Measurements from ENCODE around the gene BTBD16. TPM values are rescaled to one million over a fixed set of nuclear protein-coding genes. Genes with fewer than 3 reads are reported as not detected.

The BTBD16 gene
- polyA plus RNA-seq, 3 donors = not detected

- Histone ChIP-seq H3K79me2 (ENCODE audit: insufficient read depth, low read length) (no peaks in the 10 kb centered on the region), H3K4me1 (ENCODE audit: control insufficient read depth in 1 of 2, insufficient read depth in 2 of 2, low read length in 2 of 2) (no peaks in the 10 kb centered on the region), H2AFZ (ENCODE audit: insufficient read depth, low read depth, low read length, poor library complexity, severe bottlenecking) (no peak overlapping the region), H3K9me3 (replicated peaks in 1 of 2; ENCODE audit: control insufficient read depth in 1 of 2, insufficient read depth in 1 of 2, low read length in 2 of 2) (no peaks in the 10 kb centered on the region), H3K36me3 (replicated peaks in 1 of 2; ENCODE audit: control insufficient read depth in 1 of 2, insufficient read depth in 2 of 2, low read length in 2 of 2) (no peaks in the 10 kb centered on the region), H3K4me2 (replicated peaks; ENCODE audit: extremely low read depth, low read length, poor library complexity, severe bottlenecking) (no peak overlapping the region), H3K27ac (ENCODE audit: low read depth in 1 of 2, low read length in 2 of 2) (no peak overlapping the region), H3K9ac (ENCODE audit: insufficient read depth, low read length, poor library complexity, severe bottlenecking) (no peak overlapping the region), H4K20me1 (ENCODE audit: insufficient read depth, low read length) (no peaks in the 10 kb centered on the region), H3K4me3 (replicated peaks in 1 of 3; ENCODE audit: low read depth in 2 of 3, low read length in 3 of 3) (no peak overlapping the region), H3K27me3 (ENCODE audit: control insufficient read depth in 2 of 2, insufficient read depth in 2 of 2, low read length in 2 of 2) (no peaks in the 10 kb centered on the region)
- WGBS (ENCODE audit: insufficient coverage) = no CpG with 5 or more reads among the region's 2 CpGs
- Mint-ChIP-seq H3K27ac (no peak overlapping the region), H3K9me3 (peaks cover 0 to 4% (median 0%) of the 10 kb centered on the region in 7 donors), H3K4me1 (no peaks in the 10 kb centered on the region), H3K4me3 (no peak overlapping the region), H3K27me3 (ENCODE audit: low read depth in 3 of 3) (peaks cover 2 to 13% (median 5%) of the 10 kb centered on the region in 3 donors), H3K36me3 (no peaks in the 10 kb centered on the region)
- intact Hi-C loops (cut with micrococcal nuclease) = no loop called here
- no peak for TF ChIP-seq CTCF (IDR thresholded peaks at IDR 0.05)
- no peak for DNase-seq
Measured at GRCh38 chr10:122229666-122230065, 41.4 kb upstream of the BTBD16 start.

GRCh38 chr10:122230222-122230621 is 40.9 kb upstream of the BTBD16 start:
- no peak overlapping the region for H3K4me3 Mint-ChIP-seq
- no peak for DNase-seq

More at GRCh38 chr10:122230222-122230621, 40.9 kb upstream of the BTBD16 start:
- no peak overlapping the region for H3K27ac ChIP-seq (ENCODE audit: low read depth in 1 of 2, low read length in 2 of 2)
- no peaks in the 10 kb centered on the region for H4K20me1 ChIP-seq (ENCODE audit: insufficient read depth, low read length)
- Mint-ChIP-seq H3K9me3 (peaks cover 0 to 4% (median 0%) of the 10 kb centered on the region in 7 donors), H3K27ac (no peak overlapping the region), H3K4me1 (no peaks in the 10 kb centered on the region), H3K36me3 (no peaks in the 10 kb centered on the region), H3K27me3 (ENCODE audit: low read depth in 3 of 3) (peaks cover 2 to 12% (median 5%) of the 10 kb centered on the region in 3 donors)
- H3K4me1 ChIP-seq (ENCODE audit: control insufficient read depth in 1 of 2, insufficient read depth in 2 of 2, low read length in 2 of 2) = no peaks in the 10 kb centered on the region
- no peaks in the 10 kb centered on the region for H3K27me3 ChIP-seq (ENCODE audit: control insufficient read depth in 2 of 2, insufficient read depth in 2 of 2, low read length in 2 of 2)
- H2AFZ ChIP-seq (ENCODE audit: insufficient read depth, low read depth, low read length, poor library complexity, severe bottlenecking) = no peak overlapping the region
- no peak overlapping the region for H3K4me2 ChIP-seq (replicated peaks; ENCODE audit: extremely low read depth, low read length, poor library complexity, severe bottlenecking)
- WGBS (ENCODE audit: insufficient coverage) = 96% methylated on average over 17 of the region's 19 CpGs
- H3K79me2 ChIP-seq (ENCODE audit: insufficient read depth, low read length) = no peaks in the 10 kb centered on the region
- intact Hi-C loops (cut with micrococcal nuclease) = no loop called here
- no peaks in the 10 kb centered on the region for H3K36me3 ChIP-seq (replicated peaks in 1 of 2; ENCODE audit: control insufficient read depth in 1 of 2, insufficient read depth in 2 of 2, low read length in 2 of 2)
- H3K4me3 ChIP-seq (replicated peaks in 1 of 3; ENCODE audit: low read depth in 2 of 3, low read length in 3 of 3) = no peak overlapping the region
- no peak for TF ChIP-seq CTCF (IDR thresholded peaks at IDR 0.05)
- no peak overlapping the region for H3K9ac ChIP-seq (ENCODE audit: insufficient read depth, low read length, poor library complexity, severe bottlenecking)
- H3K9me3 ChIP-seq (replicated peaks in 1 of 2; ENCODE audit: control insufficient read depth in 1 of 2, insufficient read depth in 1 of 2, low read length in 2 of 2) = no peaks in the 10 kb centered on the region
